ENCODE data around the gene GMCL1.

DNA sequence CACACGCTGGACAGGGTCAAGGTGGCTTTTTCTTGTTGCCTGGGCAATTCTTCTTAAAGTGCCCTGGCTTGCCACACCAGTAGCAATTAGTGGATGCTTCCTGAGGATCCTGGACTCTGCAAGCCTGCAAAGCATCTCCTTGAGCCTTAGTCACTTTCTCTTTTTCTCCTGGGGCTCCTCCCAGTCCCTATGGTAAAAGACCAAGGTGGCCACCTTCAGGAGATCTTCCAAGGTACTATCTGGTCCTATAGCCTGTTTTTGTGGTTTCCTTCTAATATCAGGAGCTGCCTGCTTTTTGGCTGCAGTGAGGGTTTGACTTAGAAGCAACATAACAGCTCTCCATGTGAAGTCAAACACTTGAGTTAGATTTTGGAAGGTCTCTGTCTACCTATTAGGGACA lies 33.3 kb upstream of the GMCL1 start:
- TF ChIP-seq, protein P1, sequence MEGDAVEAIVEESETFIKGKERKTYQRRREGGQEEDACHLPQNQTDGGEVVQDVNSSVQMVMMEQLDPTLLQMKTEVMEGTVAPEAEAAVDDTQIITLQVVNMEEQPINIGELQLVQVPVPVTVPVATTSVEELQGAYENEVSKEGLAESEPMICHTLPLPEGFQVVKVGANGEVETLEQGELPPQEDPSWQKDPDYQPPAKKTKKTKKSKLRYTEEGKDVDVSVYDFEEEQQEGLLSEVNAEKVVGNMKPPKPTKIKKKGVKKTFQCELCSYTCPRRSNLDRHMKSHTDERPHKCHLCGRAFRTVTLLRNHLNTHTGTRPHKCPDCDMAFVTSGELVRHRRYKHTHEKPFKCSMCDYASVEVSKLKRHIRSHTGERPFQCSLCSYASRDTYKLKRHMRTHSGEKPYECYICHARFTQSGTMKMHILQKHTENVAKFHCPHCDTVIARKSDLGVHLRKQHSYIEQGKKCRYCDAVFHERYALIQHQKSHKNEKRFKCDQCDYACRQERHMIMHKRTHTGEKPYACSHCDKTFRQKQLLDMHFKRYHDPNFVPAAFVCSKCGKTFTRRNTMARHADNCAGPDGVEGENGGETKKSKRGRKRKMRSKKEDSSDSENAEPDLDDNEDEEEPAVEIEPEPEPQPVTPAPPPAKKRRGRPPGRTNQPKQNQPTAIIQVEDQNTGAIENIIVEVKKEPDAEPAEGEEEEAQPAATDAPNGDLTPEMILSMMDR (IDR thresholded peaks at IDR 0.05): no peak
- TF ChIP-seq ZFX (IDR thresholded peaks at IDR 0.05; ENCODE audit: borderline replicate concordance): no peak
